Peyer's patch (tissue), 4 donors: ENCODE data around the gene ERMARD. TPM values are rescaled to one million over a fixed set of nuclear protein-coding genes. Genes with fewer than 3 reads are reported as not detected.

Source experiments
- DNase-seq, 3 donors: peaks; one replicate each; pipeline ENCODE4 v3.0.0-alpha.2; 2017 to 2019
- H3K27ac ChIP-seq, 4 donors: fragments of 200-600 bp; sonication (generic); one replicate each; pipeline ENCODE4 v1.5.1; 2016 to 2019
- H3K27me3 ChIP-seq, 2 donors: fragments of 200-600 bp; sonication (generic); one replicate each; pipeline ENCODE4 v1.5.1; 2019
- H3K36me3 ChIP-seq, 3 donors: fragments of 200-600 bp; sonication (generic); one replicate each; pipeline ENCODE4 v1.5.1; 2016 to 2019
- H3K4me1 ChIP-seq, 4 donors: fragments of 200-600 bp; sonication (generic); one replicate each; pipeline ENCODE4 v1.5.1; 2016 to 2019
- H3K4me3 ChIP-seq, 4 donors: fragments of 200-600 bp; sonication (generic); 1 replicate in 3 of 4; 2 replicates in 1 of 4; pipeline ENCODE4 v1.5.1; 2016 to 2019; ENCODE audit warnings: mild to moderate bottlenecking in 1 of 4
- H3K9me3 ChIP-seq, 4 donors: fragments of 200-600 bp; sonication (generic); one replicate each; pipeline ENCODE4 v1.5.1; 2016 to 2019; ENCODE audit warnings: mild to moderate bottlenecking in 1 of 4
- POLR2A ChIP-seq, 2 donors: fragments of 450-650 bp; IDR thresholded peaks; one replicate each; pipeline ENCODE4 v1.5.1; 2017; ENCODE audit warnings: antibody characterized with exemption in 2 of 2, mild to moderate bottlenecking in 2 of 2, moderate library complexity in 2 of 2
- total RNA-seq, 4 donors: library from RNA; depleted of rRNA; stranded (reverse); fragments of >200 nt; gene quantifications; one replicate each; pipeline ENCODE4 v1.1.0, GENCODE V29; 2016
- TF ChIP-seq, protein P1 (sequence below), 6 experiments: fragments of 450-650 bp in 4 of 6; fragments of 200-600 bp in 2 of 6; sonication (generic) in 1 of 6; IDR thresholded peaks; one replicate each; pipeline ENCODE4 v1.5.1; 2017 to 2019; ENCODE audit warnings: antibody characterized with exemption in 6 of 6, mild to moderate bottlenecking in 3 of 6, moderate library complexity in 1 of 6

The ERMARD gene
- total RNA-seq, 4 donors from 2014 or later: 21.7 to 82.5 (median 32.6) TPM

- Histone ChIP-seq H3K36me3 (peaks cover 0 to 14% (median 0%) of the 10 kb centered on the region in 3 donors), H3K4me3 (no peak overlapping the region), H3K4me1 (peaks cover 0 to under 1% (median 0%) of the 10 kb centered on the region in 4 donors), H3K27ac (no peak overlapping the region), H3K27me3 (no peaks in the 10 kb centered on the region), H3K9me3 (no peaks in the 10 kb centered on the region)
- no peak for DNase-seq
- TF ChIP-seq, protein P1, sequence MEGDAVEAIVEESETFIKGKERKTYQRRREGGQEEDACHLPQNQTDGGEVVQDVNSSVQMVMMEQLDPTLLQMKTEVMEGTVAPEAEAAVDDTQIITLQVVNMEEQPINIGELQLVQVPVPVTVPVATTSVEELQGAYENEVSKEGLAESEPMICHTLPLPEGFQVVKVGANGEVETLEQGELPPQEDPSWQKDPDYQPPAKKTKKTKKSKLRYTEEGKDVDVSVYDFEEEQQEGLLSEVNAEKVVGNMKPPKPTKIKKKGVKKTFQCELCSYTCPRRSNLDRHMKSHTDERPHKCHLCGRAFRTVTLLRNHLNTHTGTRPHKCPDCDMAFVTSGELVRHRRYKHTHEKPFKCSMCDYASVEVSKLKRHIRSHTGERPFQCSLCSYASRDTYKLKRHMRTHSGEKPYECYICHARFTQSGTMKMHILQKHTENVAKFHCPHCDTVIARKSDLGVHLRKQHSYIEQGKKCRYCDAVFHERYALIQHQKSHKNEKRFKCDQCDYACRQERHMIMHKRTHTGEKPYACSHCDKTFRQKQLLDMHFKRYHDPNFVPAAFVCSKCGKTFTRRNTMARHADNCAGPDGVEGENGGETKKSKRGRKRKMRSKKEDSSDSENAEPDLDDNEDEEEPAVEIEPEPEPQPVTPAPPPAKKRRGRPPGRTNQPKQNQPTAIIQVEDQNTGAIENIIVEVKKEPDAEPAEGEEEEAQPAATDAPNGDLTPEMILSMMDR (IDR thresholded peaks at IDR 0.05): no peak
- TF ChIP-seq POLR2A (IDR thresholded peaks at IDR 0.05): no peak
Measured at GRCh38 chr6:169783971-169784820, 32.8 kb downstream of the ERMARD start.

DNA sequence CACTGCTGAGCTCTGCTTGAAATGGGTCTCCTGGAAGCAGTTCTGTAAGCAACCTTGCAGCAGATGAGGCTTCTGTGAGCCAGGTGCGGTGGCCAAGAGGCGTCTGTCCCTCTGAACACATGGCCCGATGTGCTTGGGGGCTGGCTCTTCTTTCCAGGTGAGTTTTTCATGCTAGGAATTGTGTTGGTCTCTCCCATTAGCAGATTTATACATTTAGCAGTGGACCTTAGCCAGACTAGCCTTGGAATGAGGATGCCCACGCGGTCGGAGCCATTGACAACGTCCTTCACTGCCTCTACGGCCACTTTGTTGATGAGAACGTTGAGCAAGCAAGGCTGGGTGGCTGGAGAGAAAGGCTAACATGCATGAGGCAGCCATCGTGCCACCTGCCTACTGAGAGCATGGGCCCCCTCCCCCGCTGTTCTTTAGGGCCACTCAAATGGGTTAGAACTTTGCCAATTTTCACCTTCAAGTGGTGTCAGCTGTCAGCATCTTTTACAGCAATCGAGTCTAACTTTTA, 33.5 kb downstream of the ERMARD start:
- no peaks in the 10 kb centered on the region for H3K27me3 ChIP-seq
- no peak for DNase-seq
- H3K4me1 ChIP-seq: peaks cover 0 to 7% (median 2%) of the 10 kb centered on the region in 4 donors
- TF ChIP-seq POLR2A (IDR thresholded peaks at IDR 0.05): no peak
- TF ChIP-seq, protein P1 (IDR thresholded peaks at IDR 0.05): no peak
- H3K36me3 ChIP-seq: peaks cover 0 to 10% (median 0%) of the 10 kb centered on the region in 3 donors
- no peak overlapping the region for H3K27ac ChIP-seq
- H3K9me3 ChIP-seq: no peaks in the 10 kb centered on the region
- H3K4me3 ChIP-seq: no peak overlapping the region

DNA sequence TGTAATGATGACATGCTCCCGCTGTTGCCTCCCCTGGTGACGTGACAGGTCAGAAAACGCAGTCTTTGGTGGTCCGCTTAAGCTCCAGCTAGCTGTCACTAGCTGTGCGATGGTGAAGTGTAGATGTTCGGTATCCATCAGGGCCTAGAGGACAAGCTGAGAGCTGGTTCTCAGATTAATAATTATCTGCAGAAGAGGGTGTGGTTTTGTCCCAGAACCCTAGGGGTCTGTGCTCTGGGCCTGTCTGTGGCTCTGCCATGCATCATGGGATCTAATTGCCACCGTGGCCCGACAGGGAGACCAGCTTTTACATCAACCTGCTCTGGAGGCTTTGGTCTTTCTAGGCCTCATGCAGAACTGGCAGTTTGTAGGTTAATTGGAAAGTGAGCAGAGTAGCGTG, 34.1 kb downstream of the ERMARD start:
- TF ChIP-seq POLR2A (IDR thresholded peaks at IDR 0.05): no peak
- TF ChIP-seq, protein P1 (IDR thresholded peaks at IDR 0.05): no peak
- H3K4me3 ChIP-seq: no peak overlapping the region
- H3K27me3 ChIP-seq: no peaks in the 10 kb centered on the region
- H3K36me3 ChIP-seq: peaks cover 0 to 3% (median 0%) of the 10 kb centered on the region in 3 donors
- no peak for DNase-seq
- peaks cover 0 to 7% (median 2%) of the 10 kb centered on the region in 4 donors for H3K4me1 ChIP-seq
- no peak overlapping the region for H3K27ac ChIP-seq
- no peaks in the 10 kb centered on the region for H3K9me3 ChIP-seq

GRCh38 chr6:169786349-169786748, 34.9 kb downstream of the ERMARD start:
- Histone ChIP-seq H3K4me1 (peaks cover 0 to 12% (median 2%) of the 10 kb centered on the region in 4 donors), H3K27ac (no peak overlapping the region), H3K27me3 (no peaks in the 10 kb centered on the region), H3K4me3 (no peak overlapping the region), H3K36me3 (no peaks in the 10 kb centered on the region), H3K9me3 (no peaks in the 10 kb centered on the region)
- TF ChIP-seq, protein P1 (IDR thresholded peaks at IDR 0.05): no peak
- no peak for TF ChIP-seq POLR2A (IDR thresholded peaks at IDR 0.05)
- peak in 1 of 3 donors; percentile 25 for DNase-seq

DNA sequence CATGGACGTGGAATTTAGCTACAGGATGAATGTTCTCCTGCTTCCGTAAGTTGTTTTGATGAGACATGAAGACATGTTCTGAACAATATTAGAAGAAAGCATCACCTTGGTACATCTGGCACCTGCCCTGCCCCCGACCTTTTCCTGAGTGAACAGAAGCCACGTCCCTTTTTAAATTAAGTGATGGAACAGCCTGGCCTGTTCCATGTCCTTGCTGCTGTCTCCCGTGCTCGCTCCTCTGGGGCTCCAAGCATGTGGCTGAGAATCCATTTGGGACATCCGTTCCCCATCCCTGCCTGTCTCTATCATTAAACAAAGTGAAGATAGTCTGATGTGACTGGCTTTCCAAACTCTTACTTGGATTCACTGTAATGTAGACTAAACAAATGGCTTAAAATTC, 36.4 kb downstream of the ERMARD start:
- no peak for TF ChIP-seq POLR2A (IDR thresholded peaks at IDR 0.05)
- TF ChIP-seq, protein P1 (IDR thresholded peaks at IDR 0.05): no peak
- DNase-seq: peak in 2 of 3 donors; percentile 16 to 18
- H3K36me3 ChIP-seq: no peaks in the 10 kb centered on the region

More for the DNA sequence above, 36.4 kb downstream of the ERMARD start:
- Histone ChIP-seq H3K27me3 (no peaks in the 10 kb centered on the region), H3K27ac (no peak overlapping the region), H3K4me3 (no peak overlapping the region), H3K9me3 (no peaks in the 10 kb centered on the region), H3K4me1 (peaks cover 0 to 16% (median 2%) of the 10 kb centered on the region in 4 donors)
